PFSK-1 (cell line): ENCODE results near the gene CPA5.

Experiments used
- FOXP2 ChIP-seq: optimal IDR thresholded peaks from 2 replicates; pipeline ENCODE3; 2011; ENCODE audit warnings: borderline replicate concordance, control low read depth, inconsistent platforms; ENCODE audit not compliant: insufficient read depth; ENCODE audit errors: extremely low read length, extremely low read depth
- POLR2AphosphoS5 ChIP-seq: IDR thresholded peaks from 2 replicates; pipeline ENCODE4 v1.6.1; 2012; ENCODE audit warnings: low read depth, mild to moderate bottlenecking, control low read depth, low read length, moderate library complexity
- SIN3A ChIP-seq: IDR thresholded peaks from 2 replicates; pipeline ENCODE4 v1.6.1; 2012; ENCODE audit warnings: mild to moderate bottlenecking, low read length, moderate library complexity, borderline replicate concordance; ENCODE audit not compliant: insufficient read depth
- TAF1 ChIP-seq: IDR thresholded peaks from 2 replicates; pipeline ENCODE4 v1.6.1; 2012; ENCODE audit warnings: low read length, control low read depth, borderline replicate concordance; ENCODE audit not compliant: insufficient read depth
- TF ChIP-seq, protein P1 (sequence below), 2 experiments: IDR thresholded peaks; 2 replicates each; pipeline versions ENCODE4 v1.6.1 to v1.8.0; 2011 to 2012; ENCODE audit warnings: low read depth in 2 of 2, low read length in 2 of 2, control low read depth in 1 of 2, inconsistent platforms in 1 of 2, mild to moderate bottlenecking in 1 of 2, moderate library complexity in 1 of 2; ENCODE audit not compliant: insufficient read depth in 1 of 2

DNA sequence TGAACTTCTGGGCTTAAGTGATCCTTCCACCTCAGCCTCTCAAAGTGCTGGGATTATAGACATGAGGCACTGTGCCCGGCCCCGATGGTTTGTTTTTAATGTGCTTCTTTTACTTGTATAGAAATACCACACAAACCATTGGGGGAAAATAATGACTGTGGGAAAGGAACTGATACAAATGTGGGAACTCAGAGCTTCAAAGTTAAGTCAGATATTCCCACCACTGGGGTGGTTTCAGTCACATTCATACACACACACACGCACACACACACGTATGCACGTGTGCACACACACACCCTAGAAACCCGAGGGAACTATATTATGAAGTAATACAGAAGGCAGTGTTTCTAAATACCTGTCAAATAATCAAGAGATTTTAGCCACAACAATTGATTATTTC lies 34.6 kb upstream of the CPA5 start:
- TF ChIP-seq POLR2AphosphoS5 (no peak), TAF1 (no peak), SIN3A (no peak), FOXP2 (no peak)
- TF ChIP-seq, protein P1, sequence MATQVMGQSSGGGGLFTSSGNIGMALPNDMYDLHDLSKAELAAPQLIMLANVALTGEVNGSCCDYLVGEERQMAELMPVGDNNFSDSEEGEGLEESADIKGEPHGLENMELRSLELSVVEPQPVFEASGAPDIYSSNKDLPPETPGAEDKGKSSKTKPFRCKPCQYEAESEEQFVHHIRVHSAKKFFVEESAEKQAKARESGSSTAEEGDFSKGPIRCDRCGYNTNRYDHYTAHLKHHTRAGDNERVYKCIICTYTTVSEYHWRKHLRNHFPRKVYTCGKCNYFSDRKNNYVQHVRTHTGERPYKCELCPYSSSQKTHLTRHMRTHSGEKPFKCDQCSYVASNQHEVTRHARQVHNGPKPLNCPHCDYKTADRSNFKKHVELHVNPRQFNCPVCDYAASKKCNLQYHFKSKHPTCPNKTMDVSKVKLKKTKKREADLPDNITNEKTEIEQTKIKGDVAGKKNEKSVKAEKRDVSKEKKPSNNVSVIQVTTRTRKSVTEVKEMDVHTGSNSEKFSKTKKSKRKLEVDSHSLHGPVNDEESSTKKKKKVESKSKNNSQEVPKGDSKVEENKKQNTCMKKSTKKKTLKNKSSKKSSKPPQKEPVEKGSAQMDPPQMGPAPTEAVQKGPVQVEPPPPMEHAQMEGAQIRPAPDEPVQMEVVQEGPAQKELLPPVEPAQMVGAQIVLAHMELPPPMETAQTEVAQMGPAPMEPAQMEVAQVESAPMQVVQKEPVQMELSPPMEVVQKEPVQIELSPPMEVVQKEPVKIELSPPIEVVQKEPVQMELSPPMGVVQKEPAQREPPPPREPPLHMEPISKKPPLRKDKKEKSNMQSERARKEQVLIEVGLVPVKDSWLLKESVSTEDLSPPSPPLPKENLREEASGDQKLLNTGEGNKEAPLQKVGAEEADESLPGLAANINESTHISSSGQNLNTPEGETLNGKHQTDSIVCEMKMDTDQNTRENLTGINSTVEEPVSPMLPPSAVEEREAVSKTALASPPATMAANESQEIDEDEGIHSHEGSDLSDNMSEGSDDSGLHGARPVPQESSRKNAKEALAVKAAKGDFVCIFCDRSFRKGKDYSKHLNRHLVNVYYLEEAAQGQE (IDR thresholded peaks at IDR 0.05; ENCODE audit: insufficient read depth in 1 of 2, low read depth in 2 of 2, low read length in 2 of 2) = no peak
